Activated CD4-positive, CD25-positive, alpha-beta regulatory T cell treated with anti-CD3 and anti-CD28 coated beads, Interleukin-2, amount 50 U/mL, for 72 hours (primary cell): ENCODE results near the gene NHS.
A peak's percentile ranks its signal among the peaks of the same experiment; 100 is the strongest.

Experiments
- DNase-seq: peaks from one replicate; pipeline ENCODE4 v3.0.0; 2021

NHS gene

DNA sequence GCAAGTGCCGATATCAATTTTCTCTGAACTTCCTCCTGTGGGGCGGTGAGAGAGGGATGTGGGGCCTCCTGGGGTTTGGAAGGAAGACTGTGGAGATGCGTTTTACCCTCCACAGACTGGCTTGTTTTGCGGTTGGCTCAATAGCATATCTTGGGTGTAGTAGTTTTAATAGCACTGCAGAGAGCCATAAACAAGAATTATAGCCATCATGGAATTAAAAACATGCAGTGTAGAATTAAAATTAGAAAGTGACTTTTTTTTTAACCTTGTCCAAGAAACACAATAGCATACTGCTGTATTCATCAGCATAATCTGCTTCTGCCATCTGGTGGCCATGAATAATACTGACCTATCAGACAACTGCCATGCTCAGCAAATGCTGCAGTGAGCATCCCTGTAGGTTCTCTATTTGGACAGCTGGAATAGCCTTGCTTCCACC, 315.0 kb downstream of the NHS start:
- DNase-seq: no peak

DNA sequence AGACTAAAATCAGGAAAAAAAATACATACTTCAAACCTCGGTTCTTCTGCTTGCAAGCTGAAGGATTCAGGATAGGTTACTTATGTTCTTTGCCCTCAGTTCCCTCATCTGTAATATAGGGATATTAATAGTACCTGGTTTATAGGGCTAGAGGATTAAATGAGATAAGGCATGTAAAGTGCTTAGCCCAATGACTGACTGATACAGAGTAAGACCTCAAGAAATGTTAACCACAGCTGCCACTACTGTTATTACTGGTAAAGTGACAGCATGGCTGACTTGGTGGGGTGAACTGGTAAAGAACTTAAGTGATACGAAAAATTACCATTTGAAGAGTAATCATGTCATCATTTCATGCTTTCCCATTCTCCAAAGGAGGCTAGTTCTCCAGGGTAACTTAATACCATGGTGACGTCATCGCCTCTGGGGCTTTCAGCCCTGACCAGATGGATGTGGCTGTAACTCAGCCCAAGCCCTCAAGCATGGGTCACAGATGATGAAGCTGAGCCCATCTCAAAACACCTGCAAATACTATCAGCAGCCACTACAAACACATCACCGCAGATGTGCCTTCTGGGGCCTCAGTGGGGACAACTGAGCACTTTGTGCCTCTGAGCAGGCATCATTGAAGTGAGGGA, 317.8 kb downstream of the NHS start:
- DNase-seq: no peak

DNA sequence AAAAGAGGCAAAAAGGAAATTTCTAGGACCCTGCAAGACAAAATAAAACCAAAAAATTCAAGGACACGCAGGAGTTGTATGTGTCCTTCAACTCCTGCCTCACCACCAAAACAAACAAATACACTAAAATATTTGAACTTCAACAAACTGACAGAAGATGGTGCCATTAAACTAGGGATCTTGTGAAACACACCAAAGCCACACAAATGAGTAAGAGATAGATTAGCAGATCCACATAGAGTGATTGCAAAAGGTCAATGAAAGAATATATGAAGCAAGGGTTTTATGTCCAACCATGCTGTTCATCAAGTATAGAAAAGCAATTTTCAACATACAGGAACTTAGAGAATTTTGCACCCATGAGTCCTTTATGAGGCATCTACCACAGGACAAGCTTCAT, 322.2 kb downstream of the NHS start:
- DNase-seq: no peak

DNA sequence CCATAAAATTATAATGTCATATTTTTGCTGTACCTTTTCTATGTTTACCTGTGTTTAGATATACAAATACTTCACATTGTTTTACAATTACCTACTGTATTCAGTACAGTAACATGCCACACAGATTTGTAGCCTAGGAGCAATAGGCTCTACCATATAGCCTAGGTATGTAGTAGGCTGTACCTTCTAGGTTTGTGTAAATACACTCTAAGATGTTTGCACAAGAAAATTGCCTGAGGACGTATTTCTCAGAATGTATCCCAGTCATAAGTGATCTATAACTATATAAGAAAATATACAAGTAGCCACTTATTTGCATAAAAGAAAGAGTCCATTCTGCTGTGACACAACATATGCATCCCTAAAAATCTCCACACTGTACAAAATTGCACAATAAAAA, 326.0 kb downstream of the NHS start:
- DNase-seq: no peak

DNA sequence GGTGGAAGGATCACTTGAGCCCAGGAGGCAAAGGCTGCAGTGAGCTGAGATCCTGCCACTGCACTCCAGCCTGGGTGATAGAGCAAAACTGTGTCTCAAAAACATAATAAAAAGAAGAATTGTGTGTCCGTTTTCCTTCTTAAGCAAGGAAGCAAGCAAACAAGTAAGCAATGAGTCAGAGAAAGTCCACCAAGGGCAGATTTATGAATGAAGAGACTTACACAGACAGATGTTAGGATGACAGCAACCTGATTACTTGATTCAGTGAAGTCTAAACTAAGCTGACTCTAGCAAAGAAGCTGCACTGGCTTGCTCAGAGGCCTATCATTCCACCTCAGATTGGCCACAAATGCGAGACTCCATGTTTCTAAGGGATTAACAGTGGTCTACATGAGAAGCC, 328.2 kb downstream of the NHS start:
- DNase-seq: no peak

DNA sequence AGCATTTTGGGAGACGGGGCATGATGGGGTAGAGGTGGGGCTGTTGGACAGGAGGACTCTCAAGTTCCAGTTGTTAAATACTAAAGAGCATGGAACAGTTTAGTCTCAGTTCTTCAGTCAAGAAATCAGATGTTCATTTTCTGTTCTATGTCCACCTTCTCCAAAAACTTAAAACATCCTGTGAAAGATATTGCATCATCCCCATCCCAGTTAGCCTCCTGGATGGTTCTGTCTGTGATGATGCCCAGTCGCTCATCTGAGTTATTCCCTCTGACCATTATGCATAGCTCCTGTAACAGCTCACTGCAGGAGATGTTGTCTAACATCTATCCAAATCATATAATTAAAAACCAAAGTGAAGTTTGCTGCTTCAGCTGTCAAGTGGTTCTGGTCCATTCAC, 330.2 kb downstream of the NHS start:
- DNase-seq: no peak

DNA sequence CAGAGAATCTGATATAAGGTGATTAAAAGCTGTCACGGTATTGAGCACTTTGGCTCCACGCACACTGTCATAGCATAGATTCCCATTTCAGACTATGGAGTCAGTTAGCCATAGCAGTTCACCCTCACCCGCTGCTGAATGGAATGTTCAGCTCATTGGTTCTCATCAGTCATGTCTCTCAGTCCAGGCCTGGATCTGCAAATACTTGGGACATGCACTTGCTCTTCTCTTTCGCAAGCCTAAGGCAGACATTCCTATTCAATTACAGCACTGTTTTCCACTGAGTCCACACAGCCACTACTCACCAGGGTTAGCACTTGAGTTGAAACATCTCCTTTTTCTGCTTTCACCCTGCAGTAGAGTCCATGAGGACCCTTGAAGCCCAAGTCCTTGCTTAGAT, 331.7 kb downstream of the NHS start:
- DNase-seq: no peak

DNA sequence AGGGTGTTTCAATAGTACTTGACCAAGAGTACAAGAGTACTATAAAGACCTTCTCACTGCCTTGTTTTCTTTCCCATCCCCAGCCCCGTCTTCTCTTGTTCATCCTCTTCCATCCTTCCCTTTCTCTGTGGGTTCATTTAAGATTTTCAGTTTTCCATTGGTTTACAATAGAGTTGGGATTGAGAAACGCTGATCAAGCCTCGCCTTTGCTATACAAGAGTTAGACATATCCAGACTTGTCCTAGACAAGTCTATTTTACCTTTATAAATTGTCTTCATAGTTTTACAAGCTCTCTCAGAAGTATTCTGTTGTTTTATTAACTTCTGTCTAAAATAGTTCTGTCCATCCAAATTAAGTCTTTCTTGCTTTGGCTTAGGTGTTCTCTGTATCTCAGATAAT, 332.7 kb downstream of the NHS start:
- DNase-seq: no peak

DNA sequence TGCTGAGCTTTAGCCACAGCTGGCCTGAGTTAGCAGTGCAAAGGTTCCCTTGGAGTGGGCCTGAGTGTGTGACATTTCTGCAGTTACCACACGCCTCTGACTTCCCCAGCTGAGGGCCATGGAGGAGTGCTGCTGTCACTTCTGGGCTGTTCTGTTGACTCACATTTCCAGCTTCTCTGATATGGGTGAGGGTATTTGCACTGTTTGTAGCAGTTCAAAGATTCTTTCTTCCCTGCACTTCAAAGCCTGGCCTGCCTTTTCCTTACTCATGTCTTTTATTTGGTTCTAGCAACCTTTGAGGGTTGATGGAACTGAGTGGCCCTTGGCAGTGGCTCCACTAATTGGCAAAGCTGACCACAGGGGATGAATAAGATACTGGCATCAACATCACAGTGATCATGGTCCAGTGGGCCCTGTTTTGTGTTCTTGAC, 335.9 kb downstream of the NHS start:
- no peak for DNase-seq

DNA sequence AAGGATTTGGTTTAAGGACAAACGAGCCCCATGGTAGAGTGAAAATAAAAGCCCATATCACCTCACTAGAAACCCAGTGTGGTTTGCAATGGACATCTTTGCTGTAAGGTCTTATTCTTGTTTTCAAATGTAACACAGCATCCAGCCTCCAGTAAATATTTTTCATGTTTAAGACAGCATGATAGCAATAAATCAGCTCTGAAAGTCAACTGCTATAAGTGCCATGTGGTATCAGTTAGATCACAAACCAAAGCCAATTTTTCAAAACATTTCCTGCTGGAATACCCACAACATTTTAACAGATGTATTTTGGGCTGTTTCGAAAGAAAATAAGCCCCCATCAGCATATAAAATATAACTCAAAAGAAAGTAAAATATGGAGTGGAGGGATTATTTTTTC, 338.3 kb downstream of the NHS start:
- no peak for DNase-seq

DNA sequence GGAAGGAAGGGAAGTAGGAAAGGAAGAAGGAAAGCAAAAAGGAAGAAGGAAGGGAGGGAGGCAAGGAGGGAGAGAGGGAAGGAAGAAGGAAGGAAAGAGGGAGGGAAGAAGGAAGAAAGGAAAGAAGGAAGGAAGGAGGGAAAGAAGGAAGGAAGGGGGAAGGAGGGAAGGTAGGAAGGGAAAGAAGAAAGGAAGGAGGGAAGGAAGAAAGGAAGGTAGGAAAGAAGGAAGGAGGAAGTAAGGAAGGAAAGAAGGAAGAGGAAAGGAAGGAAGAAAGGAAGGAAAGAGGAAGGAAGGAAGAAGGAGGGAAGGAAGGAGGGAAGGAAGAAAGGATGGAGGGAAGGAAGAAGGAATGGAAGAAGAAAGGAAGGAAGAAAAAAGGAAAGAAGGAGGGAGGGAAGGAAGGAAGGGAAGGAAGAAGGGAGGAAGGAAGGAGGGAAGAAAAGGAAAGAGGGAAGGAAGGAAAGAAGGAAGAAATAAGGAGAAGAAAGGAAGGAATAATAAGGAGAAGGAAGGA, 343.7 kb downstream of the NHS start:
- no peak for DNase-seq

DNA sequence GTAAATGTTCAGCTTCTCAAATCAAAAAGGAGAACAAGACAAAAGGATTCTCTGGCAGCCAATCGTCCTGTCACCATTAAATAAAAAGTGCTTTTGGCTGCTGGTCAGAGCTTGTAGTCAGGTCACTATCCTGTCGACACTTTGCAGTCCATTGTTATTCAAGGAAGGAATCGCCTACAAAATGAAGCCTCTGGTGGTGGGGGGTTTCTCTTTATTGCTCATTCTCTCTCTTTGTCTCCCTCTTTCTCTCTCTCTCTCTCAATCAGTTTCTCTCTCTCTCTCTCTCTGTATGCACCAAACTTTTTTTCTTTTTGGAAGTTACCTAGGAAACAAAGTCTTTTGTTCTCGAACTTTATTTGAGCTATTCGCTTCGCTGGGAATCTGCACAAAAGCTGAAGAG, 344.7 kb downstream of the NHS start:
- no peak for DNase-seq

DNA sequence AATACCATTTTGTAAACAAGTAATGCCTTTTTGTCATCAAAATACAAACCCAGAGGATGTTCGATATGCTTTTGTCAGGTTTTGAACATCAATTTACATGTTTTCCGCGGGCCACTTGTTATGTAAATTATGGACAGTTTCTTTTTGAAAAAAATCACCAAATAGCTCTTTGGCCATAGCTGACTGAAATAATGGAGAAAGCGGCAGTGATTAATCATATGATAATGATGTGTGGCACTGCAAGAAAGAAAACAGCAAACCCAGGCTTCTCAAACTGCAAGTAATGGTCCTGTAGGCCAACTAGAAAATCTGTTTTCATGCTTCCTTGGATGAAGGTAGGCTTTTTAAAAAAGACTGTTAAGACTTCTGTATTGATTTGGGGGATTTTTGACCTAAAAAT, 346.7 kb downstream of the NHS start:
- no peak for DNase-seq

DNA sequence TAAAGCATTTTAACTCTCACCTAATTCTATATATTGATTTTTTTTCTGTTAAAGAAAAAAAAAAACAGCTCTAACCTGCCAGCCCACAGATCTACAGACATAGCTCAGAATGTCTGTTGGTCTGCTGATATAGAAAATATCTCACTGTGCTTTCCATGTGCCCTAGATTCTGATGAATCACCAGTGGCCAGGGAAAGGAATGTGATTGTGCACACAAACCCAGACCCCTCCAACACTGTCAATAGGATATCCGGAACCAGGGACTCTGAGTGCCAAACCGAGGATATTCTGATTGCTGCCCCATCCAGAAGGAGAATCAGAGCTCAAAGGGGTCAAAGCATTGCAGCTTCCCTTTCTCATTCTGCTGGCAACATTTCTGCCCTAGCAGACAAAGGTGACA, 350.2 kb downstream of the NHS start:
- no peak for DNase-seq

DNA sequence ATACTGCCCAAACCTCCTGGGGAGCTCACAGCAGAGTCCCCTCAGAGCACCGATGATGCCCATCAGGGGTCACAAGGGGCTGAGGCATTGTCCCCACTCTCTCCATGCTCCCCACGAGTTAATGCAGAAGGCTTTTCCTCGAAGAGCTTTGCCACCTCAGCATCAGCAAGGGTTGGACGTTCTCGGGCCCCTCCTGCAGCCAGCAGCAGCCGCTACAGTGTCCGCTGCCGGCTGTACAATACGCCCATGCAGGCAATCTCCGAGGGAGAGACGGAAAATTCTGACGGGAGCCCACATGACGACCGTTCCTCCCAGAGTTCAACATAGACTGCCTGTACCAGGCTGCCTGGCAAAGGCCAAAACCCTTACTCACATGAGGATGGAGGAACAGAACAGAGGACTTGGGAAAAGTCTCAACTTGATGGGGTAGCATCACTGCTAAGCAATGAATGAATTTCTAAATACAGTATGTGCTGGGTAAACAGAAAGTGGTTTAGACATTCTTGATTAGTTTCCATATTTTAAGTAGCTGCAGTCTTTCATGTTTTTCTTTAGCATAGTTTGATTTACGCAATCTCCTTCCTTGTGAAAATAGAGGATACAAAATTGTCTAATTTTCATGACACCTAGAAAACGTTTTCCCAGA, 357.3 kb downstream of the NHS start:
- no peak for DNase-seq

DNA sequence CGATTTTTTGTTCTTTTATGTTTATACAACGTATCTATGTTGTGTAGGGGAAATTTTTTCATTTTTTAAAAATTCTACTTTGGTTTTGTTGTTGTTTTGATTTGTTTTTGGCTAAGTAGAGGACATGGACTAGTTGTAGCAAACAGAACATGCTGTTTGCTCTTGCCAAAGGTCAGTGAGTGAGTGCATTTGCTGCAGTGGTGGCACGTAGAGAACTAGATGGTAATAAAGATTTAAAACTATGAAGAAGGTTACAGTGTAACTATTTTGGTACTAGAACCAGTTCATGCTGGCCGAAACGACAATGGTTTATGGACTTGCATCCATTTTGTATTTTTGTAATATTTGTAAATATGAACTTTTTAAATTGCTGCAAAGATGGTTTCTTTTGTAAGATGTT, 360.4 kb downstream of the NHS start:
- DNase-seq: no peak

DNA sequence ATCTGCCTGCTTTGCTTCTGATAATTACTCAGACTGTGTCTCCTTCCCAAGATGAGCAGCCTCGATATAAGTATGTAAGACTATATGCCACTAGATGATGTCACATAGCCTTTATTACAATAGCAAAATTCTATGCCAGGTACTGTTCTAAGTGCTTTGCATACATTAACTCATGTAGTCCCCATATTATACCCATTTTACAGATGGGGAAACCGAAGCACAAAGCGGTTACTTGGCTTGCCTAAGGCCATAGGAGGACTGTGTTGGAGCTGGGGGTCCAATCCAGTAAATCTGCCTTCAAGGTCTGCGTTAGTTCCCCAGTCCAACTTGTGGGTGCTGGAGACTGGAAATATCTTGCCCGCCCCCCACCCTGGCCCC, 361.5 kb downstream of the NHS start:
- DNase-seq: no peak

DNA sequence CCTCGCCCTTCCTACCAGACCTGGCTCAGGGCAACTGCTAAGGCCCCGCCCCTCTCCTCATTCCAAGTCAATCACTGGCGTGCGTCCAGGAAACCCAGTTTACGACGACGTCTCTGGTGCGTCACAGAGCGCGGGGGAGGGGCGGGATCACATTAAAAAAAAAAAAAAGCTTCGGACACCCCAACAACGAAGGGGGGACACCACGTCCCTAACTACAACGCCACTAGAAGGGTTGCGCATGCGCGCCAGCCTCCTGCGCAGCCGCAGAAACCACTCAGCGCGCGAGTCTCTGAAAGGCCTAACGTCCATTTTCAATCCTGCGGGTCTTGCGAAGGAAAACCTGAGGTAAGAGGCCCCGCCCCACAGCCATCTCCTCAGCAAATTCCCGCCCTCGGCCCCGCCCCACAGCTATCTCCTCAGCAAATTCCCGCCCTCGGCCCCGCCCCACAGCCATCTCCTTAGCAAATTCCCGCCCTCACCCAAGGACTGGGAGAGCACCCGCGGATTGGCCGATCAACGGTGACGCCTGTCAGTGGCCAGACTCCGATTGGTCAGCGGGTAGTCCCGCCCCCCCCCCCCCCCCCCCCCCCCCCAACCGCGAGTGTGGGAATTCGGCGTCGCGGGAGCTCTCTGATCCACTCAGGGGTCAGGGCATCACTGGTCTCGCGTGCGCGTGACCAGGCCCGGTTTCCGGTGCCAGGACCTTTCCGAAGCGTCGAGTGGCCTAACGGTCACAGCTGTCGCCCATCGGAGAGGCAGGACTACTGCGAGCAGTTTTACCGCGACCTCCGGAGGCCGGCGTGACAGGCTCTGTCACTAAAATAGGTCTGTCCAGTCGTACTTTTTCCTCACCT, 362.1 kb downstream of the NHS start, which contains the start of gene SCML1:
SCML1 (plus strand) TSS at position 638 of the 854 bp plus-strand sequence. CDS start 6,694 bp downstream, outside the sequence.
- DNase-seq: peak; percentile 75

DNA sequence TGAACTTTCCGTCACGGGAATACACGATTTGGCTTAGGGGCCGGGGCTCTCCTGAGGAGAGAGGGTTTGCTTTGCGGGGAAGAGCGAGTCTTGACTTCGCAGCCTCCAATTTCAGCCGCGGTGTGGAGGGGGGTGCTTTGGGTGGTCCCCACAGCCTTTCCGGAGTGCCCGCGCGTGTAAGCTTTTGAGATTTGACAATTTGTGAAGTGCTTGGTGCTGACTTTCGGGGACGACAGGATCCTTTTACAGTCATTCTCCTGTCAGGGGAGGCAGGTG, 362.6 kb downstream of the NHS start:
- no peak for DNase-seq

DNA sequence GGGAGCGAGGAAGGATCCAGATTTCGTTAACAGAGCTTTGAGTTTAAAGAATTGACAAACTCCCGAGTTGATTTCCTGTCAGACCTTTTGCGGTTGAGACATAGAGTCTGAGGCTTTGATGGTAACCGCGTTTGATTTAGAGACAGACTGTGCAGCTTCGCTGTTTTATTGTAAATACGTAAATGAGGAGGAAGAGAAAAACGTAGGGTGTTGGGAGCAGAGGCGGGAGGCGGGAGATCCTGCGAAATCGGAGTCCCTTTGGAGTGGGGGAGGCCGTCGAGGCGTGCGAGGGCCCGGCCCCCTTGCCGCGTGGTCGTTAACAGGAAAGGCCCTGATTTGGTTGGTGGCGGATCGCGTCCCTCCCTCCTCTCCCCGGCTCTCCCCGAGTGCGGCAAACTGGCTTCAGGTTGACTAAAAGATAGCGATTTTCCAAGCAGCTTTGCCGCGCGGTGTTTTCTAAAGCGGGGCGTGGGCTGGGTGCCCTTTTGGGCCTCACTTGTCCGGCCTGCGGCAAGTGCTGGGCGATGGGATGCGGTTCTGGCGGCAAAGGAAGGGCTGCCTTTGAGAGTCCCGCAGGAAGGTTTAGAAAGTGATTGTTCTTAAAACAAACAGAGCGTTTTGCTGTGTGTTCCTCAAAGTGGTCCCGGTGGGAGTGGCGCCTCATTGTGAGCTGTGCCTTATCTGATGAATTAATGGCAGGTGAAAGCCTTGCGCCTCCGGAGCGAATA, 363.1 kb downstream of the NHS start:
- peak; percentile 37 for DNase-seq

DNA sequence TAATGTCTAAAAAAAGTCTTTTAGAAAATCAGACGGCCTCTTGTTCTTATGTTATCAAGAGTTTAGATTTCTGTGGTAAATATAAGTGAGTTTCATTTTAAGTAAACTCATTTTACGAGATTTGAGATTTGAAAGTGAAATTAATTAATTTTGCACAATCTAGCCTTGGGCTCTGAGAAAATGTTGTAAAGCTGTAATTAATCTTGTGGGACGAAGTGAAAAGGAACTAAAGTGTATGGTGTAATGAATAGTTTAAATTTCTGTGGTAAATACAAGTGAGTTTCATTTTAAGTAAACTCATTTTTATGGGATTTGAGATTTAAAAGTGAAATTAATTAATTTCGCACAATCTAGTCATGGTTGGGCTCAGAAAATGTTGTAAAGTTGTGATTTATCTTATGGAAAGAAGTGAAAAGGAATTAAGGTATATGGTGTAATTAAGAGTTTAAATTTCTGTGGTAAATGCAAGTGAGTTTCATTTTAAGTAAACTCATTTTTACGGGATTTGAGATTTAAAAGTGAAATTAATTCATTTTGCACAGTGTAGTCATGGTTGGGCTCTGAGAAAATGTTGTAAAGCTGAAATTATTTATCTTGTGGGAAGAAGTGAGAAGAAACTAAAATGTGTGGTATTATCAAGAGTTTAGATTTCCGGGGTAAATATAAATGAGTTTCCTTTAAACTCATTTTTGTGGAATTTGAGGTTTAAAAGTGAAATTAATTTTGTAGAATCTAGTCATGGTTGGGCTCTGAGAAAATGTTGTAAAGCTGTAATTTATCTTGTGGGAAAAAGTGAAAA, 363.9 kb downstream of the NHS start:
- no peak for DNase-seq
